Epithelial cell of esophagus (primary cell): ENCODE data around the gene ILKAP.

Experiments used
- DNase-seq: peaks from one replicate; pipeline ENCODE4 v3.0.0; 2010; ENCODE audit warnings: low read depth
- H3K4me3 ChIP-seq: 2 replicates; pipeline ENCODE4 v1.5.1; 2011; ENCODE audit warnings: mild to moderate bottlenecking, low read length, control low read depth
- CTCF ChIP-seq: IDR thresholded peaks from 2 replicates; pipeline ENCODE4 v1.5.1; 2011; ENCODE audit warnings: low read depth, mild to moderate bottlenecking, low read length, control low read depth, inconsistent platforms; ENCODE audit not compliant: insufficient read depth; ENCODE audit errors: missing control alignments

Gene ILKAP

GRCh38 chr2:238163481-238164198 is 39.9 kb downstream of the ILKAP start:
- DNase-seq, result no peak
- no peak for TF ChIP-seq CTCF
- peak overlapping the region; percentile 1 for H3K4me3 ChIP-seq

- DNase-seq, result no peak
- no peak for TF ChIP-seq CTCF
- H3K4me3 ChIP-seq, result peak overlapping the region; percentile 1
These were observed 40.6 kb downstream of the ILKAP start for GRCh38 chr2:238162846-238163441.

- no peak overlapping the region for H3K4me3 ChIP-seq
- TF ChIP-seq CTCF, result no peak
- DNase-seq, result no peak
These were observed 41.1 kb downstream of the ILKAP start for GRCh38 chr2:238162251-238162845.

- no peak overlapping the region for H3K4me3 ChIP-seq
- no peak for DNase-seq
- no peak for TF ChIP-seq CTCF
These were observed 42.0 kb downstream of the ILKAP start for GRCh38 chr2:238161291-238162051.

GRCh38 chr2:238160206-238161129 is 43.0 kb downstream of the ILKAP start:
- no peak for DNase-seq
- H3K4me3 ChIP-seq, result no peak overlapping the region
- TF ChIP-seq CTCF, result no peak

- DNase-seq, result no peak
- no peak overlapping the region for H3K4me3 ChIP-seq
- TF ChIP-seq CTCF, result no peak
These were observed 43.8 kb downstream of the ILKAP start for GRCh38 chr2:238159661-238160205.
